Loucy (cell line): ENCODE results near the gene HDGFL1.

Experiments used
- CTCF ChIP-seq: fragments of 200-600 bp; sonication (generic); conservative IDR thresholded peaks from 2 replicates; pipeline ENCODE4 v1.5.1; 2014; ENCODE audit warnings: mild to moderate bottlenecking, antibody characterized with exemption, low read length
- EZH2phosphoT487 ChIP-seq: fragments of 200-600 bp; IDR thresholded peaks from 2 replicates; pipeline ENCODE4 v1.6.1; 2018; ENCODE audit warnings: antibody characterized with exemption, mild to moderate bottlenecking, moderate library complexity, borderline replicate concordance

GRCh38 chr6:22546236-22546635, 23.1 kb upstream of the HDGFL1 start:
- TF ChIP-seq CTCF (no peak), EZH2phosphoT487 (no peak)
